PC-3 (cell line): ENCODE measurements around the gene CNKSR3.

Source experiments
- EZH2 ChIP-seq: fragments of 300-600 bp; sonication (generic); IDR thresholded peaks from one replicate; pipeline ENCODE4 v1.6.1; 2017; ENCODE audit warnings: antibody characterized with exemption, mild to moderate bottlenecking, low read length; ENCODE audit not compliant: unreplicated experiment
- EZH2phosphoT487 ChIP-seq: fragments of 300-600 bp; sonication (generic); IDR thresholded peaks from 2 replicates; pipeline ENCODE4 v1.6.1; 2018; ENCODE audit warnings: mild to moderate bottlenecking, antibody characterized with exemption, low read length, borderline replicate concordance
- TF ChIP-seq, protein P1 (sequence below): fragments of 300-600 bp; sonication (generic); conservative IDR thresholded peaks from 2 replicates; pipeline ENCODE4 v1.5.1; 2017; ENCODE audit warnings: antibody characterized with exemption, low read depth, mild to moderate bottlenecking, low read length

DNA sequence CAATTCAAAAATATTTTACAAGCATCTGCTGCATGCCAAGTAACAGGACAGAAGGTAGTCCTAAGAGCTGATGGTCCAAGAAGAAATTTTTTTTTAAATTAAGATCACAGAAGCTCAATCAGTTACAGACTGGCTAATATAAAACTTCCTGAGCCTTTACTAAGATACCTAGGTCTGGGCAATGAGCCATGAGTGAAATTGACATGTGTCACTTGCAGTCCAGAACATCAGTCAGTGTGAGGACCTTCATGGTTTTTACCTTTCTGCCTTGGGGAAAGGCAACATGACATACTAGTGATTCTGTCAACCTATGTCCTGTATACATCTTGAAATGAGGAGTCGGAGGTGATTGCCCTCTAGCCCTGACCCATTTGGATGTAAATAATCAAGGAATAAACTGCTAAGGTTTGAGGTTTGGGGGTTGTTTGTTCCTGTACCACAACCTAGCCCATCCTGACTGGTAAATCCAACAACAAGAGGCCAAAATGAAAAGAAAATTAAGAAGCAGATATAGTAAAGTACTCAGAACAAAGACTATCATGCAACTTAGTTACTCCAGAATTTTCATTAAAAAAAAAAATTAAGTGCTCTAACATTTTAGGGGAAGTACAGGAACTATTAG, 70.0 kb downstream of the CNKSR3 start:
- no peak for TF ChIP-seq EZH2phosphoT487
- TF ChIP-seq, protein P1, sequence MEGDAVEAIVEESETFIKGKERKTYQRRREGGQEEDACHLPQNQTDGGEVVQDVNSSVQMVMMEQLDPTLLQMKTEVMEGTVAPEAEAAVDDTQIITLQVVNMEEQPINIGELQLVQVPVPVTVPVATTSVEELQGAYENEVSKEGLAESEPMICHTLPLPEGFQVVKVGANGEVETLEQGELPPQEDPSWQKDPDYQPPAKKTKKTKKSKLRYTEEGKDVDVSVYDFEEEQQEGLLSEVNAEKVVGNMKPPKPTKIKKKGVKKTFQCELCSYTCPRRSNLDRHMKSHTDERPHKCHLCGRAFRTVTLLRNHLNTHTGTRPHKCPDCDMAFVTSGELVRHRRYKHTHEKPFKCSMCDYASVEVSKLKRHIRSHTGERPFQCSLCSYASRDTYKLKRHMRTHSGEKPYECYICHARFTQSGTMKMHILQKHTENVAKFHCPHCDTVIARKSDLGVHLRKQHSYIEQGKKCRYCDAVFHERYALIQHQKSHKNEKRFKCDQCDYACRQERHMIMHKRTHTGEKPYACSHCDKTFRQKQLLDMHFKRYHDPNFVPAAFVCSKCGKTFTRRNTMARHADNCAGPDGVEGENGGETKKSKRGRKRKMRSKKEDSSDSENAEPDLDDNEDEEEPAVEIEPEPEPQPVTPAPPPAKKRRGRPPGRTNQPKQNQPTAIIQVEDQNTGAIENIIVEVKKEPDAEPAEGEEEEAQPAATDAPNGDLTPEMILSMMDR, result no peak
- no peak for TF ChIP-seq EZH2
